GM19351 (cell line): ENCODE results near the gene STK17B.
A peak's percentile ranks its signal among the peaks of the same experiment; 100 is the strongest.

Source experiments
- ATAC-seq: cut with Tn5 transposase; IDR thresholded peaks from one replicate; pipeline ENCODE4 v1.9.1; 2021; ENCODE audit warnings: mild to moderate bottlenecking, moderate library complexity; ENCODE audit not compliant: unreplicated experiment

STK17B gene

GRCh38 chr2:196159221-196159892, 12.0 kb downstream of the STK17B start:
- ATAC-seq: no peak

- ATAC-seq: no peak
Observed at GRCh38 chr2:196155575-196155974, 15.8 kb downstream of the STK17B start.

GRCh38 chr2:196153480-196153879, 17.9 kb downstream of the STK17B start:
- ATAC-seq: no peak

- peak; percentile 53 for ATAC-seq
Observed at GRCh38 chr2:196149948-196150347, 21.4 kb downstream of the STK17B start.

- ATAC-seq: no peak
Observed at GRCh38 chr2:196148736-196149135, 22.6 kb downstream of the STK17B start.

- ATAC-seq: no peak
Observed at GRCh38 chr2:196145256-196145655, 26.1 kb downstream of the STK17B start.

GRCh38 chr2:196144513-196145126, 26.8 kb downstream of the STK17B start:
- ATAC-seq: no peak

- no peak for ATAC-seq
Observed at GRCh38 chr2:196143730-196144131, 27.6 kb downstream of the STK17B start.

- ATAC-seq: no peak
Observed at GRCh38 chr2:196142825-196143224, 28.6 kb downstream of the STK17B start.

- no peak for ATAC-seq
Observed at GRCh38 chr2:196140213-196140612, 31.2 kb downstream of the STK17B start.

GRCh38 chr2:196137271-196137670, 34.1 kb downstream of the STK17B start:
- ATAC-seq: no peak

- no peak for ATAC-seq
Observed at GRCh38 chr2:196136151-196136550, 35.2 kb downstream of the STK17B start.

- peak; percentile 42 for ATAC-seq
Observed at GRCh38 chr2:196131949-196132925, 39.1 kb downstream of the STK17B start.

GRCh38 chr2:196131384-196131937, 39.9 kb downstream of the STK17B start:
- peak; percentile 33 for ATAC-seq

GRCh38 chr2:196130039-196130825, 41.1 kb downstream of the STK17B start:
- ATAC-seq: no peak

- ATAC-seq: no peak
Observed at GRCh38 chr2:196128749-196129148, 42.6 kb downstream of the STK17B start.

GRCh38 chr2:196125596-196125995, 45.8 kb downstream of the STK17B start:
- no peak for ATAC-seq

- no peak for ATAC-seq
Observed at GRCh38 chr2:196123679-196124373, 47.6 kb downstream of the STK17B start.

- ATAC-seq: no peak
Observed at GRCh38 chr2:196119926-196120325, 51.5 kb downstream of the STK17B start.

- no peak for ATAC-seq
Observed at GRCh38 chr2:196117214-196117705, 54.1 kb downstream of the STK17B start.
